DOHH2 (cell line): ENCODE data around the gene B4GALNT3.

Experiments used
- H3F3A ChIP-seq: fragments of 200-600 bp; sonication (generic), shearing (Covaris generic); 2 replicates; pipeline ENCODE4 v1.6.0; 2016; ENCODE audit warnings: antibody characterized with exemption, mild to moderate bottlenecking; ENCODE audit not compliant: control insufficient read depth, insufficient read depth
- H3K27ac ChIP-seq: fragments of 200-600 bp; sonication (generic); 2 replicates; pipeline ENCODE4 v1.5.1; 2014; ENCODE audit warnings: low read depth, mild to moderate bottlenecking, low read length, moderate library complexity
- H3K27me3 ChIP-seq: fragments of 200-600 bp; sonication (generic); 2 replicates; pipeline ENCODE4 v1.6.1; 2014; ENCODE audit warnings: mild to moderate bottlenecking, low read length, mixed read lengths; ENCODE audit not compliant: control insufficient read depth
- H3K36me3 ChIP-seq: fragments of 200-600 bp; sonication (generic); 2 replicates; pipeline ENCODE4 v1.6.1; 2014; ENCODE audit warnings: mild to moderate bottlenecking, low read length, moderate library complexity, mixed read lengths; ENCODE audit not compliant: control insufficient read depth
- H3K4me1 ChIP-seq: fragments of 200-600 bp; sonication (generic); 2 replicates; pipeline ENCODE4 v1.6.1; 2014; ENCODE audit warnings: mild to moderate bottlenecking, low read length, mixed read lengths; ENCODE audit not compliant: control insufficient read depth
- H3K4me2 ChIP-seq: fragments of 200-600 bp; sonication (generic); 2 replicates; pipeline ENCODE4 v1.6.0; 2014; ENCODE audit warnings: mild to moderate bottlenecking, low read length, moderate library complexity
- H3K4me3 ChIP-seq: fragments of 200-600 bp; sonication (generic); 2 replicates; pipeline ENCODE4 v1.5.1; 2014; ENCODE audit warnings: mild to moderate bottlenecking, low read length, mixed read lengths
- H3K79me2 ChIP-seq: fragments of 200-600 bp; sonication (generic); 2 replicates; pipeline ENCODE4 v1.6.1; 2014; ENCODE audit warnings: mild to moderate bottlenecking, low read length, mixed read lengths; ENCODE audit not compliant: control insufficient read depth
- H3K9me2 ChIP-seq: fragments of 200-600 bp; sonication (generic); replicated peaks from 2 replicates; pipeline ENCODE4 v1.6.1; 2014; ENCODE audit warnings: mild to moderate bottlenecking, low read length, mixed read lengths; ENCODE audit not compliant: control insufficient read depth
- H3K9me3 ChIP-seq: fragments of 200-600 bp; sonication (generic); 2 replicates; pipeline ENCODE4 v1.6.1; 2014; ENCODE audit warnings: antibody characterized with exemption, low read length, mixed read lengths; ENCODE audit not compliant: control insufficient read depth, insufficient read depth
- H4K20me1 ChIP-seq: fragments of 200-600 bp; sonication (generic); 2 replicates; pipeline ENCODE4 v1.6.0; 2014; ENCODE audit warnings: low read depth, mild to moderate bottlenecking, antibody characterized with exemption, low read length, moderate library complexity; ENCODE audit not compliant: control insufficient read depth, insufficient read depth
- EZH2phosphoT487 ChIP-seq: fragments of 200-600 bp; sonication (generic); IDR thresholded peaks from 2 replicates; pipeline ENCODE4 v1.6.1; 2017; ENCODE audit warnings: borderline replicate concordance, mild to moderate bottlenecking, antibody characterized with exemption, low read length, moderate library complexity, mixed read lengths
- TF ChIP-seq, protein P1 (sequence below): fragments of 200-600 bp; sonication (generic); IDR thresholded peaks from one replicate; pipeline ENCODE4 v1.5.1; 2014; ENCODE audit warnings: antibody characterized with exemption, mild to moderate bottlenecking, low read depth, low read length; ENCODE audit not compliant: poor library complexity, severe bottlenecking

B4GALNT3 gene

DNA sequence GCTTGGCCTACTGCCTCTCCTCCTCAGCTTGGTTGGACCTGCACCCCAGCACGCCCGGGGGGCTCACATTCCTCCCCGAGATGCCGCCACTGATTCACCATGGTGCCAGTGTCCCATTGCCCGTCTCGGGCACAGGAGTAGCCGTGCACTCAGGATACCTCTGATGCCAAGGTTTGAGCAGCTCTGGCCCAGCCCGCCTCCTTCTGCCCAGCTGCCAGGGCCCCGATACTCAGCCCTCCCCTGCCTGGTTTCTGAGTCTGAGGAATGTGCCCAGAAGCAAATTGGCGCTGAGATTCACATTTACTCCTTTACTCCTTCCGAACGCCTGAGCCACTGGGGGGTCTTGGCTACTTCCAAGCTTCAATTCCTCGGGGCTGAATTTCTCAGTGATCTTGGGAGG is 140.0 kb downstream of the B4GALNT3 start:
- no peaks in the 10 kb centered on the region for H3K27me3 ChIP-seq
- H3K79me2 ChIP-seq = no peaks in the 10 kb centered on the region
- TF ChIP-seq, protein P1, sequence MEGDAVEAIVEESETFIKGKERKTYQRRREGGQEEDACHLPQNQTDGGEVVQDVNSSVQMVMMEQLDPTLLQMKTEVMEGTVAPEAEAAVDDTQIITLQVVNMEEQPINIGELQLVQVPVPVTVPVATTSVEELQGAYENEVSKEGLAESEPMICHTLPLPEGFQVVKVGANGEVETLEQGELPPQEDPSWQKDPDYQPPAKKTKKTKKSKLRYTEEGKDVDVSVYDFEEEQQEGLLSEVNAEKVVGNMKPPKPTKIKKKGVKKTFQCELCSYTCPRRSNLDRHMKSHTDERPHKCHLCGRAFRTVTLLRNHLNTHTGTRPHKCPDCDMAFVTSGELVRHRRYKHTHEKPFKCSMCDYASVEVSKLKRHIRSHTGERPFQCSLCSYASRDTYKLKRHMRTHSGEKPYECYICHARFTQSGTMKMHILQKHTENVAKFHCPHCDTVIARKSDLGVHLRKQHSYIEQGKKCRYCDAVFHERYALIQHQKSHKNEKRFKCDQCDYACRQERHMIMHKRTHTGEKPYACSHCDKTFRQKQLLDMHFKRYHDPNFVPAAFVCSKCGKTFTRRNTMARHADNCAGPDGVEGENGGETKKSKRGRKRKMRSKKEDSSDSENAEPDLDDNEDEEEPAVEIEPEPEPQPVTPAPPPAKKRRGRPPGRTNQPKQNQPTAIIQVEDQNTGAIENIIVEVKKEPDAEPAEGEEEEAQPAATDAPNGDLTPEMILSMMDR = no peak
- TF ChIP-seq EZH2phosphoT487 = no peak
- no peaks in the 10 kb centered on the region for H3F3A ChIP-seq
- H3K9me2 ChIP-seq = no peaks in the 10 kb centered on the region
- H4K20me1 ChIP-seq = no peaks in the 10 kb centered on the region
- H3K27ac ChIP-seq = no peak overlapping the region
- H3K36me3 ChIP-seq = no peaks in the 10 kb centered on the region
- no peak overlapping the region for H3K4me3 ChIP-seq
- H3K9me3 ChIP-seq = no peaks in the 10 kb centered on the region
- H3K4me1 ChIP-seq = no peaks in the 10 kb centered on the region
- no peak overlapping the region for H3K4me2 ChIP-seq

DNA sequence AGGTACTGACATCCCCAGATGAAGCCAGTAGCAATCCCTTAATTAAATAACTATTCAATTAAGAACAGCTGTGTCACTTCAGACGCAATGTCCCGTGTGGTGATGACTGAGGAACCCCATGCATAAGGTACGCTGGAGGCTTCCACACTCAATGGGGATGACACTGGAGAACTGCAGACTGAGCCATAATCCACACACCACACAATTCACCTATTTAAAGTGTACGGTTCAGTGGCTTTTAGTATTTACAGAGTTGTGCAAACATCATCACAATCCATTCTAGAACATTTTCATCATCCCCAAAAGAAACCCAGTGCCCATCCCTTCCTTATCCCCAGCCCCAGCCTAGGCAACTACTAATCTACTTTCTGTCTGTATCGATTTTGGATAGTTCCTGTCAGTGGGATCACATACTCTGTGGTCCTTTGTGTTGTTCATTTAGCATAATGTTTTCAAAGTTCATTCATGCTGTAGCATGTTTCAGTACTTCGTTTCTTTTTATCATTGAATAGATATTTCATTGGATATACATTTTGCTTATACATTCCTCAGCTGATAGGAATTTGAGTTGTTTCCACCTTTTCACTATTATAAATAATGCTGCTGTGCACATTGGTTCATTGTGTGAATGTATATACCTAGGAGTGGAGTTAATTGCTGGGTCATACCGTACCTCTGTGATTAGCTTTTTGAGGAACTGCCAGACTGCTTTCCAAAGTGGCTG is 142.4 kb downstream of the B4GALNT3 start:
- H3K27me3 ChIP-seq = peaks cover 3% of the 10 kb centered on the region; the same call in 1 of the 2 replicates
- H3K9me3 ChIP-seq = no peaks in the 10 kb centered on the region
- H3K4me1 ChIP-seq = no peaks in the 10 kb centered on the region
- no peak for TF ChIP-seq EZH2phosphoT487
- TF ChIP-seq, protein P1 = no peak
- H3K4me3 ChIP-seq = no peak overlapping the region
- no peaks in the 10 kb centered on the region for H3K9me2 ChIP-seq
- H3K36me3 ChIP-seq = no peaks in the 10 kb centered on the region
- H4K20me1 ChIP-seq = no peaks in the 10 kb centered on the region
- H3K27ac ChIP-seq = no peak overlapping the region
- no peaks in the 10 kb centered on the region for H3K79me2 ChIP-seq
- no peaks in the 10 kb centered on the region for H3F3A ChIP-seq
- no peak overlapping the region for H3K4me2 ChIP-seq

DNA sequence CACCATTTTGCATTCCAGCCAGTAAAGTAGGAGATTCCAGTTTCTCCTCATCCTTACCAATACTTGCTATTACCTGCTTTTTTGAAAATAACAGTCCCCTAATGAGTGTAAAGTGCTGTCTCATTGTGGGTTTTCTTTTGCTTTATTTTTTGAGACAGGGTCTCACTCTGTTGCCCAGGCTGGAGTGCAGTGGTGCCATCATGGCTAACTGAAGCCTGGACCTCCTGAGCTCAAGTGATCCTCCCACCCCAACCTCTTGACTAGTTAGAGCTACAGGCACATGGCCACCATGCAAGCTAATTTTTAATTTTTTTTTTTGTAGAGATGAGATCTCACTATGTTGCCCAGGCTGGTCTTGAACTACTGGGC is 142.9 kb downstream of the B4GALNT3 start:
- no peaks in the 10 kb centered on the region for H3K36me3 ChIP-seq
- H3K9me3 ChIP-seq = no peaks in the 10 kb centered on the region
- H3K4me1 ChIP-seq = no peaks in the 10 kb centered on the region
- H3F3A ChIP-seq = no peaks in the 10 kb centered on the region
- no peak overlapping the region for H3K4me3 ChIP-seq
- no peak overlapping the region for H3K27ac ChIP-seq
- no peak overlapping the region for H3K4me2 ChIP-seq
- H3K27me3 ChIP-seq = peaks cover 3% of the 10 kb centered on the region; the same call in 1 of the 2 replicates
- no peaks in the 10 kb centered on the region for H4K20me1 ChIP-seq
- H3K9me2 ChIP-seq = no peaks in the 10 kb centered on the region
- TF ChIP-seq EZH2phosphoT487 = no peak
- TF ChIP-seq, protein P1 = no peak
- no peaks in the 10 kb centered on the region for H3K79me2 ChIP-seq
